Mucosa of stomach (tissue), 1 donor: Measurements from ENCODE around the gene NDST4.

Experiments used
- H3K27me3 ChIP-seq: one replicate; pipeline ENCODE4 v1.7.0; 2013; ENCODE audit warnings: mild to moderate bottlenecking, low read length; ENCODE audit not compliant: control insufficient read depth, insufficient read depth
- H3K36me3 ChIP-seq: one replicate; pipeline ENCODE4 v1.7.0; 2013; ENCODE audit warnings: low read length; ENCODE audit not compliant: control insufficient read depth, insufficient read depth
- H3K4me1 ChIP-seq: one replicate; pipeline ENCODE4 v1.7.0; 2013; ENCODE audit warnings: mild to moderate bottlenecking, low read length; ENCODE audit not compliant: control insufficient read depth, insufficient read depth
- H3K4me3 ChIP-seq: one replicate; pipeline ENCODE4 v1.7.0; 2013; ENCODE audit warnings: low read length
- H3K9ac ChIP-seq: one replicate; pipeline ENCODE4 v1.7.0; 2013; ENCODE audit warnings: mild to moderate bottlenecking, low read length, moderate library complexity
- H3K9me3 ChIP-seq: one replicate; pipeline ENCODE4 v1.7.0; 2013; ENCODE audit warnings: mild to moderate bottlenecking, low read length, moderate library complexity; ENCODE audit not compliant: control insufficient read depth
- donor health status: Pancreatic carcinoma.

The NDST4 gene

DNA sequence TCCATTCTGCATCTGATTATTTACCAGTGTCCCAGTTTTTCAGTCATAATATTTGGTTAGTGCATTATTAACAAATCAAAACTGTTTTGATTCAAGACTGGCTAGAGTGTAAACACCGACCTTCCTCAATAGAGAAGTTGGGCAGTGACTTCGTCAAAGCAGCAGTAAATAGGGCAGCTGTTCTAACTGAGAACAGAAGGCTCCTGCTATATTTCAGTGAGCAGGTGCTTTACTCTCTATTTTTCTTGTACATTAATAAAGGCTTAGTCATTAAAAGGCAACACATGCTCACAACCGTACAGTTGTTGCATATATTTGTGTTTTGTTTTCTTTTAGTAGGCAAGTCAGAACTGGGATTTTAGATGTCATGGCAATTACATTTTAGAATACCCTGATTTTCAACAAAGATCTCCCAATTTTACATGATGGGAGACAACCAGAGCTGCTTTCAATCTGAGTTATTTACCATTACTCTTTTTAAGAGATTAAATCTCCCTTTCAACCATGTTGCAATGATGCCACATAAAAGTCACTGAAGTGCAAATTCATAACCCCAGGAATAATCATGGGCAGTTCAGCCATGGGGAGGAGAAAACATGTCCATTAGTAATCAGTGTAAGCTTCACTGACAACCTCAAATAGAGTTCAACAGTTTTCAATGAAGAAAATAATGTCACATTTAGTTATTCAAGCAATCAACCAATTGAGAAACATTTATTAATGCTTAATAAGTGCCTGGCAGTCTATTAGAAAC lies 233.3 kb downstream of the NDST4 start:
- H3K27me3 ChIP-seq, result no peaks in the 10 kb centered on the region
- no peak overlapping the region for H3K9ac ChIP-seq
- H3K4me3 ChIP-seq, result no peak overlapping the region
- no peaks in the 10 kb centered on the region for H3K9me3 ChIP-seq
- H3K36me3 ChIP-seq, result no peaks in the 10 kb centered on the region
- no peaks in the 10 kb centered on the region for H3K4me1 ChIP-seq

DNA sequence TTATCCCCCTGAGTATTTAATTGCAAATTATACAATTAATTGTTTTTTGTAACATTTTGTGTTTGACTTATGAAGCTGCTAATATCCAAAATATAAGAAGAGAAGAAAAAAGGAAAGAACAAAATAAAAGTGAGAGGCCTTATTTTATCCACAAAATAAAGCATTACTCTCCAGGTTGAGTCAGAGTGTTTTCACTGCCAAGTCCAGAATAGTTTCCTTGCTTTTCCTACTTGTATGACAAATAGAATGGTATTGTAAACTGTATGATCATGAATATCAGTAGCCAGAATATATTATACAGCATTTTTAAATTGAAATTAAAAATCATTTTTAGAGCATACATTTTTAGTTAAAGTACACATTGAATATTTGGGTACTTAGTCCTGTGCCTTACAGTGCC lies 237.8 kb downstream of the NDST4 start:
- no peaks in the 10 kb centered on the region for H3K9me3 ChIP-seq
- H3K4me1 ChIP-seq, result no peaks in the 10 kb centered on the region
- H3K4me3 ChIP-seq, result no peak overlapping the region
- H3K36me3 ChIP-seq, result no peaks in the 10 kb centered on the region
- H3K9ac ChIP-seq, result no peak overlapping the region
- no peaks in the 10 kb centered on the region for H3K27me3 ChIP-seq

DNA sequence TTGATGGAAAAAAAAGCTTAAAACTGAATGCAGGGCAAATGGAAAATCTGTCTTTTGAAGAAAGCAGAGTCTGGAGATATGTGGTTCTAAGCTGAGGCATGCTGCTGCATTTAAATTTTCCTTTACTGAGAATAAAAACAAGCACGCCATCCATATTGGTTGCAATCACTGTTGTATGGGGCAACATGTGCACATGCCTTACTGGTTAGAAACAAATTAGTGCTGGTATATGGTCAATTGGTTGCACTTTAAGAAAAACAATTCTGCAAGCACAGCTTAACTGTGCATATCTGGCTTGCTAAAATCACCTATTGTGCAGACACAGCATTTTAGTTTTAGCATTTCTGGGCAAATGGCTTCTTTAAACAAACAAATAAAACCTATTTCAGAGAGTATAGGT lies 239.1 kb downstream of the NDST4 start:
- Histone ChIP-seq H3K36me3 (no peaks in the 10 kb centered on the region), H3K9ac (no peak overlapping the region), H3K4me3 (no peak overlapping the region), H3K9me3 (no peaks in the 10 kb centered on the region), H3K27me3 (no peaks in the 10 kb centered on the region), H3K4me1 (no peaks in the 10 kb centered on the region)

DNA sequence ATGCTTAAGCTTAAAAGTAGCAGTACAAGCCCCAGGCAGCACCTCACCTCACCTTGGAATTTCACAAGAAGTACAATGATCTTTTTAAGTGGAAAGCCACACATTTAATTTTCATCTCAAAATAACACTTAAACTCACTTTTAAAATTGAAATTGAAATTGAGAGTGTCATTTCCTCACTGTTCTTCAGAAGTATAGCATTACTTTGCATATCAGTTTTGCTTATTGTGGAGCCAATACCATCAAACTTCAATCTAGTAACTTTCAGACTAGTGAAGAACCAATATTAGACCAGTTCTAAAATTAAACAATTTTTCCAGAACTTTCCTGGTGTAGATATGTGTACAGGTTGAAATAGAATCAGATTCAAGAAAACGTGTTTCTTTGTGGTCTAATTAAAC lies 242.4 kb downstream of the NDST4 start:
- Histone ChIP-seq H3K4me1 (no peaks in the 10 kb centered on the region), H3K4me3 (no peak overlapping the region), H3K36me3 (no peaks in the 10 kb centered on the region), H3K9ac (no peak overlapping the region), H3K9me3 (no peaks in the 10 kb centered on the region), H3K27me3 (no peaks in the 10 kb centered on the region)

DNA sequence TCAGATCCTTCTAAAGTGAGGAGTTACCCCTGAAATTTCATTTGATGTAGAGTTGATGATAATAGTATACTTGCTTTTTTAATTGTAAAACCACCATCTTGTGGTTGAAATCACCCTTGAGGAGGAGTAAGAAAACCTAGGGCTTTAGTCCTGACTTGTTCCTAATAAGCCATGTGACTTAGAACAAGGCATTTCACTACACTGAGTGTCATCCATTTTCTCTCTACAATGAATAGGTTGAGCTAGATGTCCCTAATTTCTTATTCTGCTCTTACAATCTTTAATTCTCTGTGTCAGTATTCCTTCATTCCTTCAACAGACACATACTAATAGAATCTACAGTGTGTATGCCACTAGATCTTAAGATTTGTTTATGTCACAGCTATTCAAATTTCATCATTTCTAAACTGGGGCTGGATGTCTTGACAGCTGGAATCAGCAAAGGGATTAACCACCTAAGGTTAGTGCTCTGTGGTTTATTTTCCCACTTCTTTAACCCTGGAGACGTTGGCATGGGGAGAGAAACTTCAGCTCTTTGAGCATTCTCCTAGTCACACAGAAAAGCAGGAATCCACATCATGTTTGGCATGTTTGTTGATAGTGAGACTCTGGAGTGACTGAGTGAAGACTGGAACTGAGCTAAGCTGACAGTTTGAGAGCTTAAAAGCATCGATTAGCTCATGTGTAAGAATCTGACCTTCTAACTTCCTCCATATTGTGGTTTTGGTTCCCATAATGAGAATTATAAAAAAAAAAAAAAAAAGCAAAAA lies 246.3 kb downstream of the NDST4 start:
- H3K4me1 ChIP-seq, result no peaks in the 10 kb centered on the region
- no peaks in the 10 kb centered on the region for H3K36me3 ChIP-seq
- H3K27me3 ChIP-seq, result no peaks in the 10 kb centered on the region
- no peak overlapping the region for H3K4me3 ChIP-seq
- no peaks in the 10 kb centered on the region for H3K9me3 ChIP-seq
- no peak overlapping the region for H3K9ac ChIP-seq

DNA sequence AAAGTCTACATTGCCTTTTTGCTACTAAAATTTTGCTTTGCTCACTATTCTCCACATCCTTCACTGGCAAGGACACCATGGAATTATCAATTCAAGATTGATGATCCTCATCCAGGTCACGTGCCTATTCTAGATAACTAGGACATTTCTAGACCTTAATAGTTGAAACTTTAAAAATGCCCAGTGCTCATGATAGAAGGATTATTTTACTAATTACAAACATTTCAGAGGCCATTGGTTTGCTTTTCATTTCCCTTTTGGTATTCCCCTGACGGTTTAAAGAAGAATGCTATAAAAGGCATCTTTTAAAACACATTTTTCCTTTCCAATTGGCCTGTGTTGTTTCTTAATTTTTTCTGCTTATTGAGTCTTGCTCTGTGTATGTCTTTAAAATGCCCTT lies 249.4 kb downstream of the NDST4 start:
- no peaks in the 10 kb centered on the region for H3K9me3 ChIP-seq
- no peaks in the 10 kb centered on the region for H3K36me3 ChIP-seq
- no peak overlapping the region for H3K9ac ChIP-seq
- H3K27me3 ChIP-seq, result no peaks in the 10 kb centered on the region
- H3K4me1 ChIP-seq, result no peaks in the 10 kb centered on the region
- no peak overlapping the region for H3K4me3 ChIP-seq

DNA sequence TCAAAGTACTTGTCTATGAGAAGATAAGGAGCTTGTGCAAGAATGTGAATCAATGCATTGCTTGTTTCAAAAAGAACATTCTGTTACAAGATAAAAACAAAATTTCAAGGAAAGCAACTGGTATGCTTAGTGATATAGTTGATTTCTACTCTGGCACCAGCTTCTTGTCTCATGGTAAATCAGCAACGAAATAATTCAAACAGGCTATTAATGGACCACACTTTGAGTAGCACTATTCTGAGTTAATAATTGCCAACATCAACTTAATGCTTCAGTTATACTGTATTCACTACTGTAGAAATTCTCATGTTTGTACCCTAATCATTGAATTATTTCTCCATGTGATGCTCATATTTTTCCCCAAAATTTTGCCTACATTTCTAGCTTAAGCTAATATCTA lies 252.6 kb downstream of the NDST4 start:
- H3K4me1 ChIP-seq, result no peaks in the 10 kb centered on the region
- H3K9ac ChIP-seq, result no peak overlapping the region

DNA sequence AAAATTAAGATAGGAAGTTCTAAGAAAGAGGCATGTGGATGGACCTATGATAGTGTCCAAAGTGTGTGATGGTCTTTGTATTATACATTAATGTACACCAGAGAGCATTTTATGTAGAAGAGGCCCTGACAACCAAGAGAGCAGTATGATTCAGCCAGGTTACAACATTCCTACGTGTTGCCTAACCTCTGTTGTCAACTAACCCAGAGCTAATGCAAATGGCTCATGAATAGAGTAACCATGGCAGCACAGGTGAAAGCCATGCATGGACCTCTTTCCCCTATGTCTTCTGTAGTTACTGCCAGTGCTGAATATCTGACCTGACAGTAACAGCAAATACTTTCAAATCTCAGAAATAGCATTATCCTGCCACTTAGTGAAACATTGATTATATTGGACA lies 255.6 kb downstream of the NDST4 start:
- no peak overlapping the region for H3K9ac ChIP-seq
- no peaks in the 10 kb centered on the region for H3K4me1 ChIP-seq
- no peaks in the 10 kb centered on the region for H3K27me3 ChIP-seq
- H3K36me3 ChIP-seq, result no peaks in the 10 kb centered on the region
- H3K9me3 ChIP-seq, result no peaks in the 10 kb centered on the region
- no peak overlapping the region for H3K4me3 ChIP-seq

More for the DNA sequence above, 252.6 kb downstream of the NDST4 start:
- H3K27me3 ChIP-seq, result no peaks in the 10 kb centered on the region
- no peaks in the 10 kb centered on the region for H3K36me3 ChIP-seq
- H3K9me3 ChIP-seq, result no peaks in the 10 kb centered on the region
- no peak overlapping the region for H3K4me3 ChIP-seq

DNA sequence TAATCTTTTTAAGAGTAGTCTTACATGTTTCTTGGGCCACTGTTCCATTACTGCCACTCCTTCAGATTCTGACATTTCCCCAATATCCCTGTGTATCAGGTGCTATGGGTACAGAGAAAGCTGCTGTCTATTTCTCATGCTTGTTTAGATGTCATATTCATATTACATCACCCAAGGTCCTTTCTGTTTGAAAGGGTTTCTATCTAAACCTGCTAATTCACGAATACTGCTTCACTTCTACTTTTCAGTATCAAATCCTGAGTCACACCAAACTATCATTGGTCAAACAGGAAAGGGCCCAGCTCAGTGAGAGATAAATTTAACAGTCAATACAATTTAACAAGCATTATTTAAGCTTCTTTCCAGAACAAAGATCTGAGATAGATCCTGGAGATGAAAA lies 273.4 kb downstream of the NDST4 start:
- Histone ChIP-seq H3K27me3 (no peaks in the 10 kb centered on the region), H3K36me3 (no peaks in the 10 kb centered on the region), H3K9ac (no peak overlapping the region), H3K9me3 (no peaks in the 10 kb centered on the region), H3K4me3 (no peak overlapping the region), H3K4me1 (no peaks in the 10 kb centered on the region)

DNA sequence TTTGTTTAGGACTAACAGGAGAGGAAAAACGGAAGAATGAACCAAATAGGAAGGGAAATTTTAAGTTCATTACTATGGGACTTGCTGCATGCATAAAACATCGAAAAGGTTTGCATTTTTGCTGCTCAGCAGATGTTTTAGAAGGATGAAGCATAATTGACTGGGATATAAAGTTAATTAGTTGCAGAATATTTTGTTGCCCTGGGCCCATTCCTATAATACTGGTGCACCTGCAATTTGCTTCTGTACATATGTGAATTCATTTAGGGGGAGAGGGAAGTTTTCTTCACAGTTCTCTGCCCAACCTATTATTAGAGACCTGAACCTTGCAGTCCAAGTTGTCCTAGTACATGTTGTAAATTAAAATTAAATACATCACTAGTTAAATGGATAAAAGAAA lies 282.8 kb downstream of the NDST4 start:
- H3K9me3 ChIP-seq, result no peaks in the 10 kb centered on the region

DNA sequence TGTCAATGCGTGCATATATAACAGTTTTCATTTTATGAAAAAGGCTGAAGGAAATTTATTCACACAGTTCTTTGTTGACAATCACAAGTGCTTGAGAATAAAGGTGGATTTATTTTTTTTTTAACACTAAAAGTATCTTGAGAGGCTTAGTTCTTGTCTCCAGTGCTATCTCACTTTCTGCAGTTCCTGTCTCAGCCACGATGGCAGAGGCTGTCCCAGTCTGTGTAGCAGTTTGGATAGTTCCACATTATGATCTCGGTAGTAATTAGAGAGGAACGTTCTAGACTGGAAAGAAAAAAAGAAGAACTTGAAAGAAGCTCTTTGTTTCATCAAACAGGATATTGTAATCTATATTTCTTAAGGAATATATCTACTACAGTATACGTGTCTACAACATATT lies 285.8 kb downstream of the NDST4 start:
- H3K4me1 ChIP-seq, result no peaks in the 10 kb centered on the region
- H3K27me3 ChIP-seq, result no peaks in the 10 kb centered on the region
- H3K36me3 ChIP-seq, result no peaks in the 10 kb centered on the region
- H3K9me3 ChIP-seq, result no peaks in the 10 kb centered on the region
- no peak overlapping the region for H3K9ac ChIP-seq
- H3K4me3 ChIP-seq, result no peak overlapping the region

More for the DNA sequence above, 282.8 kb downstream of the NDST4 start:
- Histone ChIP-seq H3K9ac (no peak overlapping the region), H3K4me3 (no peak overlapping the region), H3K27me3 (no peaks in the 10 kb centered on the region), H3K36me3 (no peaks in the 10 kb centered on the region), H3K4me1 (no peaks in the 10 kb centered on the region)

DNA sequence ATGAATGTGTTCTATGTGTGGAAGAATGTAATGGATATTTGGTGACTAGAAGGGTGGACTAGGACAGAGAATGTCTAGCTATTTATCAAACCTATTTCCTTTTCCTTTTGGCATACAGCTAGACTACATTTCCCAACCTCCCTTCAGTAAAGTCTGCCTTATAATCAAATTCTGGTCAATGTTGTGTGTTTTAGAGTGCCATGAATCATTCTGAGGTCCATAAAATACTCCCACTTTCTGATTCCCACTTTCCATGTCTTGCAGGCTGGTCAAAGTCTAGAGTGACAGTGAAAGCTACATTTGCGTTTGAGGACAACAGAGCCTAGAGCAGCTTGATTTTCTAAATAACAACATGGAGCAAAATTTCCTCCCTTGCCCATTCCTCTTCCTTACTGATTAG lies 297.7 kb downstream of the NDST4 start:
- Histone ChIP-seq H3K36me3 (no peaks in the 10 kb centered on the region), H3K9me3 (no peaks in the 10 kb centered on the region), H3K4me3 (no peak overlapping the region), H3K4me1 (no peaks in the 10 kb centered on the region), H3K27me3 (no peaks in the 10 kb centered on the region), H3K9ac (no peak overlapping the region)
